HepG2 (cell line): ENCODE results near the gene CITED4. TPM values are rescaled to one million over a fixed set of nuclear protein-coding genes. Genes with fewer than 3 reads are reported as not detected.
A peak's percentile ranks its signal among the peaks of the same experiment; 100 is the strongest.

Experiments
- ATAC-seq: fragments of 200-7000 bp; cut with Tn5 transposase; 3 replicates; pipeline ENCODE4 v1.9.1; 2020; ENCODE audit warnings: mild to moderate bottlenecking, moderate library complexity
- BruUV-seq: library from RNA; stranded (reverse); fragments of 400-500 nt; replicated peaks from 2 replicates; lab custom pipeline; 2021; lab: Mats Ljungman, UMichigan
- CTCF ChIA-PET: fragments of 300-600 bp; formaldehyde crosslinking; extraction: SDS; loops from one replicate; lab custom pipeline; 2021; ENCODE audit warnings: low total read pairs, inconsistent platforms, low intra/inter-chr PET ratio; lab: Yijun Ruan, JAX
- POLR2A ChIA-PET: fragments of 350-600 bp; sonication (Branson Sonifier 250); formaldehyde crosslinking; loops from one replicate; lab custom pipeline; 2020; ENCODE audit warnings: antibody characterized with exemption, inconsistent platforms; lab: Yijun Ruan, JAX
- DNase-seq: peaks from one replicate; pipeline ENCODE4 v3.0.0-alpha.2; 2015; ENCODE audit warnings: low spot score
- FAIRE-seq: peaks from 3 replicates; lab custom pipeline; 2011; peaks lifted over from hg19 to GRCh38; lab: Jason Lieb, UNC
- H2AFZ ChIP-seq: one replicate; pipeline ENCODE4 v1.6.1; 2011; ENCODE audit warnings: low read length, inconsistent platforms
- H3K27ac ChIP-seq: fragments of 300-600 bp; 3 replicates; pipeline ENCODE4 v1.8.0; 2011; ENCODE audit warnings: mixed run types, mild to moderate bottlenecking, mixed read lengths, low read length, inconsistent platforms; ENCODE audit not compliant: insufficient read depth; ENCODE audit errors: extremely low read length
- H3K27me3 ChIP-seq, 2 experiments: fragments of 200-600 bp in 1 of 2; 2 replicates in 1 of 2; 3 replicates in 1 of 2; pipeline versions ENCODE4 v1.6.0 to v1.8.0; 2011; ENCODE audit warnings: low read length in 2 of 2, mild to moderate bottlenecking in 2 of 2, moderate library complexity in 2 of 2, inconsistent platforms in 1 of 2; ENCODE audit not compliant: insufficient read depth in 2 of 2, control insufficient read depth in 1 of 2
- H3K36me3 ChIP-seq, 2 experiments: fragments of 200-600 bp in 1 of 2; replicated peaks in 1 of 2; 2 replicates in 1 of 2; 3 replicates in 1 of 2; pipeline versions ENCODE4 v1.5.1 to v1.8.0; 2011; ENCODE audit warnings: low read length in 2 of 2, inconsistent platforms in 1 of 2; ENCODE audit not compliant: insufficient read depth in 2 of 2, control insufficient read depth in 1 of 2
- H3K4me1 ChIP-seq: 2 replicates; pipeline ENCODE4 v1.5.1; 2012; ENCODE audit warnings: low read length, inconsistent platforms; ENCODE audit not compliant: insufficient read depth
- H3K4me2 ChIP-seq: 2 replicates; pipeline ENCODE4 v1.6.0; 2011; ENCODE audit warnings: low read depth, low read length, inconsistent platforms
- H3K4me3 ChIP-seq, 3 experiments: fragments of 200-600 bp in 1 of 3; sonication (generic), shearing (Covaris generic) in 1 of 3; replicated peaks in 1 of 3; 2 replicates each; pipeline ENCODE4 v1.5.1; 2011 to 2016; ENCODE audit warnings: low read length in 3 of 3, inconsistent platforms in 2 of 3, low read depth in 2 of 3, mild to moderate bottlenecking in 2 of 3, control low read depth in 1 of 3, mixed read lengths in 1 of 3; ENCODE audit not compliant: insufficient read depth in 1 of 3
- H3K79me2 ChIP-seq: one replicate; pipeline ENCODE4 v1.6.1; 2011; ENCODE audit warnings: low read length, inconsistent platforms; ENCODE audit not compliant: insufficient read depth
- H3K9ac ChIP-seq: 2 replicates; pipeline ENCODE4 v1.6.0; 2011; ENCODE audit warnings: mild to moderate bottlenecking, low read depth, low read length, inconsistent platforms; ENCODE audit not compliant: insufficient read depth
- H3K9me3 ChIP-seq: 2 replicates; pipeline ENCODE4 v1.5.1; 2012; ENCODE audit warnings: mild to moderate bottlenecking, low read length
- H4K20me1 ChIP-seq: 2 replicates; pipeline ENCODE4 v1.6.0; 2011; ENCODE audit warnings: inconsistent platforms, mild to moderate bottlenecking, low read length, moderate library complexity; ENCODE audit not compliant: insufficient read depth
- CCAR2 ChIP-seq: fragments of 200-400 bp; formaldehyde crosslinking; optimal IDR thresholded peaks from 2 replicates; pipeline ENCODE3; 2018; ENCODE audit warnings: low read depth, mild to moderate bottlenecking, low read length, moderate library complexity
- CERS6 ChIP-seq: sonication (generic); formaldehyde crosslinking; IDR thresholded peaks from 2 replicates; pipeline ENCODE4 v1.5.0; 2020; ENCODE audit warnings: missing genetic modification reagents
- CREB1 ChIP-seq, 2 experiments: fragments of 450-650 bp in 1 of 2; IDR thresholded peaks; 2 replicates each; pipeline ENCODE4 v1.6.1; 2016 to 2017; ENCODE audit warnings: control low read depth in 1 of 2, mild to moderate bottlenecking in 1 of 2, missing compliant biosample characterization in 1 of 2, missing genetic modification characterization in 1 of 2
- FOXK2 ChIP-seq: fragments of 450-650 bp; IDR thresholded peaks from 2 replicates; pipeline ENCODE4 v1.6.1; 2016
- GATA4 ChIP-seq: sonication (generic); IDR thresholded peaks from 2 replicates; pipeline ENCODE4 v1.6.1; 2016; ENCODE audit warnings: antibody characterized with exemption, low read depth, borderline replicate concordance
- GTF2F1 ChIP-seq: fragments of 150-350 bp; IDR thresholded peaks from 2 replicates; pipeline ENCODE4 v1.6.1; 2014; ENCODE audit warnings: low read length
- HNRNPH1 ChIP-seq: fragments of 200-400 bp; formaldehyde crosslinking; optimal IDR thresholded peaks from 2 replicates; pipeline ENCODE3; 2017; ENCODE audit warnings: mild to moderate bottlenecking, low read depth, low read length
- HNRNPL ChIP-seq: fragments of 200-400 bp; formaldehyde crosslinking; IDR thresholded peaks from 2 replicates; pipeline ENCODE4 v1.6.1; 2017; ENCODE audit warnings: mild to moderate bottlenecking, low read depth, low read length
- STAG1 ChIP-seq: sonication (generic); formaldehyde crosslinking; IDR thresholded peaks from 2 replicates; pipeline ENCODE4 v1.4.0; 2020; ENCODE audit warnings: missing genetic modification reagents
- ZNF615 ChIP-seq: sonication (generic); formaldehyde crosslinking; IDR thresholded peaks from 2 replicates; pipeline ENCODE4 v1.5.0; 2020; ENCODE audit warnings: mild to moderate bottlenecking, missing genetic modification reagents, borderline replicate concordance
- ZNF672 ChIP-seq: sonication (generic); formaldehyde crosslinking; IDR thresholded peaks from 2 replicates; pipeline ENCODE4 v1.8.1; 2022; ENCODE audit warnings: missing genetic modification reagents
- ZNF775 ChIP-seq: sonication (generic); formaldehyde crosslinking; IDR thresholded peaks from 2 replicates; pipeline ENCODE4 v1.4.0; 2020; ENCODE audit warnings: missing genetic modification reagents, mild to moderate bottlenecking, moderate library complexity, borderline replicate concordance
- WGBS: methylation state at CpG from one replicate; pipeline ENCODE4 v1.1.6; 2017; ENCODE audit warnings: low lambda C conversion rate; 5-methylcytosine and 5-hydroxymethylcytosine counted together
- in situ Hi-C: cut with HindIII; loops from 2 replicates; pipeline ENCODE4 v1.10.0; 2017; ENCODE audit warnings: low pct_unique_long_range_greater_than_20kb; ENCODE audit not compliant: extremely low pct_ligation_motif_present
- intact Hi-C: fragments of 100-400 bp; cut with micrococcal nuclease; formaldehyde crosslinking; loops from one replicate; pipeline ENCODE4 v1.10.0; 2022; ENCODE audit not compliant: unreplicated experiment
- polyA plus RNA-seq, 8 experiments: library from polyadenylated mRNA; depleted of rRNA in 3 of 8; stranded (reverse) in 7 of 8; unstranded in 1 of 8; fragments of >200 nt; fragmentation: Illumina TruSeq in 4 of 8; extraction: Trizol in 4 of 8; gene quantifications; 2 replicates each; pipeline versions ENCODE4 v1.2.1 to v1.2.3, GENCODE V29; 2011 to 2016; ENCODE audit warnings: low read depth in 4 of 8, missing spikeins in 1 of 8, mixed read lengths in 1 of 8; ENCODE audit not compliant: insufficient read depth in 1 of 8
- total RNA-seq, 5 experiments: library from RNA; depleted of rRNA; stranded (reverse); fragments of >200 nt; fragmentation: Illumina TruSeq; extraction: Trizol; gene quantifications; 2 replicates each; pipeline ENCODE4 v1.2.3, GENCODE V29; 2016; ENCODE audit warnings: low read depth in 1 of 5

The CITED4 gene
- total and polyA plus RNA-seq, 2 of the 13 experiments (the other 11 are each of a cell fraction or from before 2014, with no cell fraction given) = 1.5 to 9.9 TPM

GRCh38 chr1:40857737-40858136, 4.4 kb downstream of the CITED4 start (continued):
- no peak for TF ChIP-seq GATA4
- no peak for TF ChIP-seq HNRNPH1
- no peak for TF ChIP-seq CERS6 (CRISPR knock-in tag)
- no peak for TF ChIP-seq GTF2F1
- TF ChIP-seq FOXK2 = no peak
- TF ChIP-seq ZNF672 (CRISPR knock-in tag) = no peak

GRCh38 chr1:40856656-40857302, 5.4 kb downstream of the CITED4 start:
- H3K79me2 ChIP-seq = no peaks in the 10 kb centered on the region
- H3K36me3 ChIP-seq = no peaks in the 10 kb centered on the region
- DNase-seq (no peak), ATAC-seq (no peak), FAIRE-seq (no peak)
- ChIA-PET POLR2A (no interaction called here), CTCF (no interaction called here)
- BruUV-seq = no TSS peak
- intact Hi-C loops (no loop called here), in situ Hi-C loops (no loop called here)
- WGBS = 42% methylated on average over 9 of the region's 9 CpGs
- no peak overlapping the region for H2AFZ ChIP-seq
- no peak overlapping the region for H3K9ac ChIP-seq
- H3K27me3 ChIP-seq = peaks cover 5 to 55% of the 10 kb centered on the region in 2 experiments; a peak in 4 of 5 replicates
- H4K20me1 ChIP-seq = no peaks in the 10 kb centered on the region
- peaks cover 9% of the 10 kb centered on the region for H3K4me1 ChIP-seq
- TF ChIP-seq HNRNPL (no peak), CCAR2 (no peak), CREB1 (IDR thresholded peaks at IDR 0.05) (peak; percentile 92), CREB1 (CRISPR knock-in tag; IDR thresholded peaks at IDR 0.05) (no peak), ZNF615 (no peak), ZNF775 (CRISPR knock-in tag) (no peak), STAG1 (no peak)
- H3K9me3 ChIP-seq = no peaks in the 10 kb centered on the region
- no peak overlapping the region for H3K4me2 ChIP-seq
- no peak overlapping the region for H3K4me3 ChIP-seq
- H3K27ac ChIP-seq = no peak overlapping the region
